H54 (cell line): Measurements from ENCODE around the gene FGFR2.

Experiments used
- DNase-seq: peaks from one replicate; pipeline ENCODE4 v3.0.0; 2011; ENCODE audit warnings: low spot score, mixed read lengths; ENCODE audit not compliant: insufficient read length
- FAIRE-seq: peaks from 3 replicates; lab custom pipeline; 2011; peaks lifted over from hg19 to GRCh38; lab: Jason Lieb, UNC
- POLR2A ChIP-seq: IDR thresholded peaks from 2 replicates; pipeline ENCODE4 v1.6.1; 2011; ENCODE audit warnings: low read depth, mild to moderate bottlenecking, low read length

FGFR2 gene

DNA sequence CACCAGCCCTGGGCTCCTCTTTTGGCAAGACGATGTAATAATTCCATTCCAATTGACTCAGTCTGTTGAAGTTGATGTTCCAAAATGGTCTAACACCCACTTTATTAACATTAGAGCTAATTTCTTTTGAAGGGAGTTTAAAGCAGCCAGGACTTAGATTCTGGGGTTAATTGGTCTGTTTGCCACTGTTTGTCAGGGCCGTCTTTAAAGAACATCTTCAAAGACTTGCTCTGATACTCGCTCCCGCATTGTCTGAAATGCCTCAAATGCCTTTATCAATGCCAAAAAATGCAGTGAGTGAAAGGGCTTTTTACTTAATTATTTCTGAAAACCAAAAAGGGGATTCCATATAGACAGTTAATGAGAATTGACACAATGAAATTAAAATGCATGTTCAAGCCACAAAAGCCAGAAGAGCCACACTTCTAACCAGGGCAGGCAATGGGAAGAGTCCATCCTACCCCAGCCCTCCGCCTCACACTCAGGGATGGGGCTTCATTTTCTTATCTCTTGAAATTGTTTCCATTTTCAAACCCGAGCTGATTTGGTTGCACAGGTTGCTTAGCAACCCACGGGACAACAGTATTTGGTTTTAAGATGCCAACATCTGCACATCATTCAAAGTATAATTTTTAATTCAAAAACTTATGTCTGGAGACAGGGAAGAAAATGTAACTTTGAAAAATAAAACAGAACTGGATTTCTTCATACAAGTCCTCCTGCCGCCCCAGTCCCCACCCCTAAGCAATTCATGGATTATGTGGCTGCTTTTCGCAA, 163.0 kb downstream of the FGFR2 start:
- TF ChIP-seq POLR2A, result no peak
- DNase-seq, result no peak
- no peak for FAIRE-seq

DNA sequence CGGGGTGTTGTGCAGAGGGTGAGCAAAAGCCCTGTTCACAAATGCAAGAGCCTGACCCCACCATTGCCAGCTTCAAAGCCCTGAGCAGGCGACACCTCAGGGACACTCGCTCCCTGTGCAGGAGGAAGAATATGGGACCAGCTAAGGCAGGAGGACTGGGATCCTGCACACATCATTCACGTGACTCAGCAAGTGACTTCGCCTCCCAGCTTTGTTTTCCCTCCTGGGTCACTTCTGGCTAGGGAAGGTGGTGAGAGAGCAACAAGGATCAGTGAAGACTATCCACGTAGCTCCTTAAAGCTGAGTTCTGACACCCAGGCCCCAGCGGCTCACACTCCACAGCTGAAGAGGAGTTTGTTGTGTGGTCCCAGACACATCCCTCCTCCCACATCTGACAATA, 164.3 kb downstream of the FGFR2 start:
- no peak for TF ChIP-seq POLR2A
- DNase-seq (no peak), FAIRE-seq (no peak)

DNA sequence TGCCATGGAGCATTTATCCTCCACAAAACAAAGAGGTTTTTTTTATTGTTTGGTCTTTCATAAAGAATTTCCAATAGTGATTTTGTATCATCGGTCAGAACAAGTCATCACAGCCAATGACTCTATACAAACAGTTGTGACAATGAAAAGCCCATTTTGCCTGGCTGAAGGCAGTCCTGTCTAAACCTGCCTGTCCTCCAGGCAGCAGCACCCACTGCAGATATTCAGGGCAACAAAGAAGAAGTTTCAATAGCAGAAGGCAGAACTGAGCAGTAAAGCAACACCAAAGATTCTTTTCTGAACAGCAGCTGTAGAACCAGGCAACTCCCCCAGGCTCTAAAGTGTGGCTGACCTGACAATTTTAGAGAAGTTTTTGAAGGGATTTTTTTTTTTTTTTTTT, 169.4 kb downstream of the FGFR2 start:
- TF ChIP-seq POLR2A, result no peak
- no peak for DNase-seq
- FAIRE-seq, result no peak
